Sigmoid colon (tissue), 7 donors: ENCODE data around the gene TUBA1C. TPM values are rescaled to one million over a fixed set of nuclear protein-coding genes. Genes with fewer than 3 reads are reported as not detected.
"Not testable (repeated sequence)": the region's sequence is repeated elsewhere in the genome, so short reads cannot be mapped to it uniquely, and the experiment has no call there.

Source experiments
- DNase-seq: peaks from one replicate; pipeline ENCODE4 v3.0.0-alpha.2; 2019
- H3K27ac ChIP-seq, 4 donors: fragments of 200-600 bp; sonication (generic); one replicate each; pipeline ENCODE4 v1.5.1; 2016 to 2019; ENCODE audit warnings: mild to moderate bottlenecking in 1 of 4
- H3K27me3 ChIP-seq, 3 donors: fragments of 200-600 bp; sonication (generic); one replicate each; pipeline ENCODE4 v1.5.1; 2019; ENCODE audit warnings: mild to moderate bottlenecking in 1 of 3
- H3K36me3 ChIP-seq, 4 donors: fragments of 200-600 bp; sonication (generic); one replicate each; pipeline ENCODE4 v1.5.1; 2016 to 2019
- H3K4me1 ChIP-seq, 4 donors: fragments of 200-600 bp; sonication (generic); one replicate each; pipeline ENCODE4 v1.5.1; 2017 to 2019
- H3K4me3 ChIP-seq, 4 donors: fragments of 200-600 bp; sonication (generic); one replicate each; pipeline ENCODE4 v1.5.1; 2017 to 2019; ENCODE audit warnings: mild to moderate bottlenecking in 2 of 4, moderate library complexity in 1 of 4
- H3K9me3 ChIP-seq, 4 donors: fragments of 200-600 bp in 3 of 4; sonication (generic) in 3 of 4; one replicate each; pipeline versions ENCODE4 v1.5.1 to v1.6.1; 2013 to 2019
- CTCF ChIP-seq, 4 experiments: fragments of 450-650 bp in 3 of 4; fragments of 200-600 bp in 1 of 4; IDR thresholded peaks; one replicate each; pipeline ENCODE4 v1.5.1; 2016 to 2019; ENCODE audit warnings: antibody characterized with exemption in 4 of 4, mild to moderate bottlenecking in 3 of 4, moderate library complexity in 2 of 4
- EP300 ChIP-seq, 4 donors: sonication (generic); formaldehyde crosslinking; IDR thresholded peaks; one replicate each; pipeline ENCODE4 v1.6.1; 2017; ENCODE audit warnings: antibody characterized with exemption in 4 of 4
- POLR2A ChIP-seq, 2 donors: fragments of 450-650 bp; IDR thresholded peaks; one replicate each; pipeline ENCODE4 v1.6.1; 2016; ENCODE audit warnings: antibody characterized with exemption in 2 of 2, mild to moderate bottlenecking in 2 of 2, moderate library complexity in 2 of 2
- POLR2AphosphoS5 ChIP-seq, 4 donors: sonication (generic); formaldehyde crosslinking; IDR thresholded peaks; one replicate each; pipeline ENCODE4 v1.6.1; 2017; ENCODE audit warnings: antibody characterized with exemption in 4 of 4
- WGBS, 2 donors: extraction: QIAGEN DNeasy Blood & Tissue Kit; methylation state at CpG; one replicate each; pipeline ENCODE4 v1.1.7; 2013; 5-methylcytosine and 5-hydroxymethylcytosine counted together
- intact Hi-C: fragments of 100-400 bp; cut with DNase I; formaldehyde crosslinking; loops from one replicate; pipeline ENCODE4 v1.15.1; 2023
- polyA plus RNA-seq, 3 donors: library from polyadenylated mRNA; stranded (reverse); fragments of 200-250 nt; gene quantifications; one replicate each; pipeline ENCODE4 v1.2.3, GENCODE V29; 2013
- total RNA-seq, 4 donors: library from RNA; depleted of rRNA; stranded (reverse); fragments of >200 nt; gene quantifications; one replicate each; pipeline ENCODE4 v1.1.0, GENCODE V29; 2016
- donor health status: healthy with polysubstance abuse.
- donor health status: Bipolar disorder and iron deficiency.
- donor health status: healthy.

Gene TUBA1C
- total and polyA plus RNA-seq, 7 donors, result 54.8 to 694 (median 108) TPM

GRCh38 chr12:49253033-49253623 is 11.8 kb upstream of the TUBA1C start:
- intact Hi-C loops, result no loop called here
- no peak overlapping the region for H3K4me3 ChIP-seq
- H3K36me3 ChIP-seq, result no peaks in the 10 kb centered on the region
- 89% methylated on average over 11 of the region's 11 CpGs for WGBS, 2 donors
- no peak for TF ChIP-seq POLR2A (IDR thresholded peaks at IDR 0.05)
- TF ChIP-seq CTCF (IDR thresholded peaks at IDR 0.05), result no peak
- TF ChIP-seq EP300 (IDR thresholded peaks at IDR 0.05), result no peak
- no peak for TF ChIP-seq POLR2AphosphoS5 (IDR thresholded peaks at IDR 0.05)
- H3K27me3 ChIP-seq, result no peaks in the 10 kb centered on the region
- no peaks in the 10 kb centered on the region for H3K9me3 ChIP-seq
- no peaks in the 10 kb centered on the region for H3K4me1 ChIP-seq
- H3K27ac ChIP-seq, result no peak overlapping the region
- DNase-seq, result no peak

- H3K36me3 ChIP-seq, DNase-seq, H3K9me3 ChIP-seq, H3K27me3 ChIP-seq, H3K4me1 ChIP-seq, intact Hi-C loops, H3K4me3 ChIP-seq, H3K27ac ChIP-seq: not testable (repeated sequence)
- WGBS, 2 donors, result 93 to 96% methylated on average over 10 of the region's 10 CpGs
Measured at GRCh38 chr12:49255456-49255855, 9.4 kb upstream of the TUBA1C start.

GRCh38 chr12:49255857-49256637 is 8.8 kb upstream of the TUBA1C start:
- no peak for DNase-seq
- no peaks in the 10 kb centered on the region for H3K9me3 ChIP-seq
- intact Hi-C loops, result no loop called here
- no peak overlapping the region for H3K4me3 ChIP-seq
- no peak overlapping the region for H3K27ac ChIP-seq
- H3K4me1 ChIP-seq, result no peaks in the 10 kb centered on the region
- TF ChIP-seq EP300 (IDR thresholded peaks at IDR 0.05) (no peak), POLR2AphosphoS5 (IDR thresholded peaks at IDR 0.05) (no peak), CTCF (IDR thresholded peaks at IDR 0.05) (no peak), POLR2A (IDR thresholded peaks at IDR 0.05) (no peak)
- no peaks in the 10 kb centered on the region for H3K27me3 ChIP-seq
- WGBS, 2 donors, result 87 to 89% methylated on average over 11 of the region's 11 CpGs
- H3K36me3 ChIP-seq, result no peaks in the 10 kb centered on the region

GRCh38 chr12:49257508-49258184 is 7.2 kb upstream of the TUBA1C start:
- intact Hi-C loops, result not testable (repeated sequence)

GRCh38 chr12:49259452-49259851 is 5.4 kb upstream of the TUBA1C start:
- intact Hi-C loops, result no loop called here
- no peaks in the 10 kb centered on the region for H3K36me3 ChIP-seq
- no peak overlapping the region for H3K27ac ChIP-seq
- TF ChIP-seq POLR2A (IDR thresholded peaks at IDR 0.05) (no peak), EP300 (IDR thresholded peaks at IDR 0.05) (no peak), CTCF (IDR thresholded peaks at IDR 0.05) (no peak), POLR2AphosphoS5 (IDR thresholded peaks at IDR 0.05) (no peak)
- H3K9me3 ChIP-seq, result no peaks in the 10 kb centered on the region
- no peak overlapping the region for H3K4me3 ChIP-seq
- no peak for DNase-seq
- WGBS, 2 donors, result 94 to 95% methylated on average over 4 of the region's 4 CpGs
- H3K27me3 ChIP-seq, result no peaks in the 10 kb centered on the region
- H3K4me1 ChIP-seq, result peaks cover 0 to 10% (median 3%) of the 10 kb centered on the region in 4 donors

More at GRCh38 chr12:49257508-49258184, 7.2 kb upstream of the TUBA1C start:
- not testable (repeated sequence) for H3K36me3 ChIP-seq, H3K4me3 ChIP-seq, H3K9me3 ChIP-seq, H3K4me1 ChIP-seq, H3K27ac ChIP-seq, H3K27me3 ChIP-seq, DNase-seq
- WGBS, 2 donors, result 76 to 90% methylated on average over 10 of the region's 10 CpGs
